Stomach (tissue), 4 donors: Measurements from ENCODE around the gene SRC.

Experiments used
- POLR2A ChIP-seq, 4 donors: fragments of 450-650 bp; IDR thresholded peaks; one replicate each; pipeline ENCODE4 v1.6.1; 2016; ENCODE audit warnings: antibody characterized with exemption in 4 of 4, control low read depth in 2 of 4, mild to moderate bottlenecking in 1 of 4, moderate library complexity in 1 of 4
- POLR2AphosphoS5 ChIP-seq, 3 donors: sonication (generic); formaldehyde crosslinking; IDR thresholded peaks; one replicate each; pipeline ENCODE4 v1.6.1; 2016; ENCODE audit warnings: antibody characterized with exemption in 3 of 3

DNA sequence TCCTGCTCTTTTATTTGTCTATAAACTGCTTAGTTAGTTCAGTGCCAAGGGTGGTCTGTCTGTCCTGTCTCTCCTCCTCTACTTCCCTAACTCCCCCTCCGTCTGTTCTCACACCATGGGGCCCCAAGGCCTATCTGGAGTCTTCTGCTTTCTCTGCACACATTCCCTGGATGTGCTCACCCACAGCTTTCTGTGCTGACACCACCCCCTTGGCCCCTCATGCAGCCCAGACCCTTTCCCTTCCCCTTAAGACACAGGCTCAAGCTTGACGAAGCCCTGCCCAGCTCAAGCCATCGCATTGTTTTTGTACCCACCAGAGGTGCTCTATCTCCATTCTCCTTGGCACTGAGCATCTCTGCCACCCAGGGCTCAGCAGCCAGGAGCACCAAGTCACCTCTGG is 97.0 kb downstream of the SRC start:
- TF ChIP-seq POLR2AphosphoS5 (IDR thresholded peaks at IDR 0.05) (no peak), POLR2A (IDR thresholded peaks at IDR 0.05) (no peak)
